ENCODE measurements around the gene STXBP5L.

STXBP5L gene

GRCh38 chr3:121399820-121400219 is 491.8 kb downstream of the STXBP5L start:
- no peak overlapping the region for H3K4me3 ChIP-seq (ENCODE audit: low read depth, low read length)
- TF ChIP-seq CTCF (IDR thresholded peaks at IDR 0.05; ENCODE audit: low read depth, low read length), result no peak

GRCh38 chr3:121405631-121406030 is 497.6 kb downstream of the STXBP5L start:
- no peak overlapping the region for H3K4me3 ChIP-seq (ENCODE audit: low read depth, low read length)
- TF ChIP-seq CTCF (IDR thresholded peaks at IDR 0.05; ENCODE audit: low read depth, low read length), result no peak

- no peak for TF ChIP-seq CTCF (IDR thresholded peaks at IDR 0.05; ENCODE audit: low read depth, low read length)
- H3K4me3 ChIP-seq (ENCODE audit: low read depth, low read length), result no peak overlapping the region
Measured at GRCh38 chr3:121411523-121411922, 503.5 kb downstream of the STXBP5L start.

GRCh38 chr3:121414924-121415323 is 506.9 kb downstream of the STXBP5L start:
- H3K4me3 ChIP-seq (ENCODE audit: low read depth, low read length), result no peak overlapping the region
- no peak for TF ChIP-seq CTCF (IDR thresholded peaks at IDR 0.05; ENCODE audit: low read depth, low read length)

- H3K4me3 ChIP-seq (ENCODE audit: low read depth, low read length), result no peak overlapping the region
- no peak for TF ChIP-seq CTCF (IDR thresholded peaks at IDR 0.05; ENCODE audit: low read depth, low read length)
Measured at GRCh38 chr3:121418182-121418581, 510.2 kb downstream of the STXBP5L start.

GRCh38 chr3:121424549-121424948 is 516.5 kb downstream of the STXBP5L start:
- no peak for TF ChIP-seq CTCF (IDR thresholded peaks at IDR 0.05; ENCODE audit: low read depth, low read length)

GRCh38 chr3:121430664-121431215 is 522.7 kb downstream of the STXBP5L start:
- no peak for TF ChIP-seq CTCF (IDR thresholded peaks at IDR 0.05; ENCODE audit: low read depth, low read length)
- H3K4me3 ChIP-seq (ENCODE audit: low read depth, low read length), result no peak overlapping the region

More at GRCh38 chr3:121424549-121424948, 516.5 kb downstream of the STXBP5L start:
- H3K4me3 ChIP-seq (ENCODE audit: low read depth, low read length), result no peak overlapping the region

Measured in WI38 (cell line).